Mesenchymal stem cell (in vitro differentiated cells and primary cell): ENCODE measurements around the gene E2F3.

Experiments
- DNase-seq: peaks from one replicate; pipeline ENCODE4 v3.0.0-alpha.2; 2013
- H2AFZ ChIP-seq: one replicate; pipeline ENCODE4 v1.6.1; 2013; ENCODE audit warnings: low read depth, mild to moderate bottlenecking, control low read depth, inconsistent platforms, low read length, moderate library complexity
- H2AK5ac ChIP-seq: 2 replicates; pipeline ENCODE4 v1.6.1; 2013; ENCODE audit warnings: low read length, moderate library complexity, mild to moderate bottlenecking, inconsistent platforms; ENCODE audit not compliant: severe bottlenecking
- H2BK120ac ChIP-seq: one replicate; pipeline ENCODE4 v1.6.1; 2013; ENCODE audit warnings: low read depth, mild to moderate bottlenecking, inconsistent platforms, low read length, moderate library complexity
- H2BK12ac ChIP-seq, 2 experiments: one replicate each; pipeline ENCODE4 v1.6.1; 2013; ENCODE audit warnings: inconsistent platforms in 2 of 2, low read length in 2 of 2, mild to moderate bottlenecking in 2 of 2, moderate library complexity in 2 of 2, control low read depth in 1 of 2
- H2BK15ac ChIP-seq: one replicate; pipeline ENCODE4 v1.6.1; 2013; ENCODE audit warnings: mild to moderate bottlenecking, low read depth, inconsistent platforms; ENCODE audit not compliant: poor library complexity, severe bottlenecking
- H2BK5ac ChIP-seq: 2 replicates; pipeline ENCODE4 v1.6.1; 2013; ENCODE audit warnings: low read depth, mild to moderate bottlenecking, low read length, control low read depth, inconsistent platforms; ENCODE audit not compliant: poor library complexity, severe bottlenecking
- H3K14ac ChIP-seq, 2 experiments: one replicate each; pipeline ENCODE4 v1.6.1; 2013; ENCODE audit warnings: inconsistent platforms in 2 of 2, low read length in 2 of 2, control low read depth in 1 of 2, mild to moderate bottlenecking in 1 of 2, moderate library complexity in 1 of 2
- H3K18ac ChIP-seq, 2 experiments: one replicate each; pipeline ENCODE4 v1.6.1; 2013; ENCODE audit warnings: inconsistent platforms in 2 of 2, low read length in 2 of 2, control low read depth in 1 of 2, low read depth in 1 of 2, mild to moderate bottlenecking in 1 of 2
- H3K23ac ChIP-seq, 2 experiments: one replicate each; pipeline ENCODE4 v1.6.1; 2013; ENCODE audit warnings: inconsistent platforms in 2 of 2, low read length in 2 of 2, mild to moderate bottlenecking in 2 of 2, moderate library complexity in 2 of 2, control low read depth in 1 of 2
- H3K27ac ChIP-seq: 2 replicates; pipeline ENCODE4 v1.5.1; 2013; ENCODE audit warnings: mild to moderate bottlenecking, moderate library complexity, low read length, control low read depth, inconsistent platforms; ENCODE audit not compliant: poor library complexity, severe bottlenecking
- H3K27me3 ChIP-seq, 2 experiments: 2 replicates each; pipeline versions ENCODE4 v1.6.1 to v1.7.0; 2013; ENCODE audit warnings: low read length in 2 of 2, mild to moderate bottlenecking in 2 of 2, moderate library complexity in 2 of 2, control low read depth in 1 of 2, inconsistent platforms in 1 of 2; ENCODE audit not compliant: control insufficient read depth in 1 of 2, insufficient read depth in 1 of 2
- H3K36me3 ChIP-seq, 2 experiments: 2 replicates each; pipeline versions ENCODE4 v1.6.1 to v1.7.0; 2013; ENCODE audit warnings: low read length in 2 of 2, control low read depth in 1 of 2, inconsistent platforms in 1 of 2, low read depth in 1 of 2, mild to moderate bottlenecking in 1 of 2; ENCODE audit not compliant: insufficient read depth in 2 of 2, control insufficient read depth in 1 of 2
- H3K4ac ChIP-seq, 2 experiments: one replicate each; pipeline ENCODE4 v1.6.1; 2013; ENCODE audit warnings: inconsistent platforms in 2 of 2, low read length in 2 of 2, mild to moderate bottlenecking in 2 of 2, moderate library complexity in 2 of 2, control low read depth in 1 of 2, low read depth in 1 of 2
- H3K4me1 ChIP-seq: 2 replicates; pipeline ENCODE4 v1.6.1; 2013; ENCODE audit warnings: low read depth, low read length, control low read depth; ENCODE audit not compliant: control insufficient read depth, insufficient read depth
- H3K4me2 ChIP-seq: 2 replicates; pipeline ENCODE4 v1.6.1; 2013; ENCODE audit warnings: low read length, mild to moderate bottlenecking, inconsistent platforms; ENCODE audit not compliant: poor library complexity, severe bottlenecking
- H3K4me3 ChIP-seq, 2 experiments: 2 replicates each; pipeline versions ENCODE4 v1.5.1 to v1.7.0; 2013; ENCODE audit warnings: low read length in 2 of 2, mild to moderate bottlenecking in 2 of 2, control low read depth in 1 of 2, low read depth in 1 of 2; ENCODE audit not compliant: insufficient read depth in 1 of 2
- H3K79me1 ChIP-seq: replicated peaks from 2 replicates; pipeline ENCODE4 v1.6.1; 2013; ENCODE audit warnings: mild to moderate bottlenecking, control low read depth, low read length, inconsistent platforms; ENCODE audit not compliant: poor library complexity, severe bottlenecking
- H3K9ac ChIP-seq: 2 replicates; pipeline ENCODE4 v1.7.0; 2013; ENCODE audit warnings: mild to moderate bottlenecking, low read length, moderate library complexity
- H3K9me3 ChIP-seq: 2 replicates; pipeline ENCODE4 v1.7.0; 2013; ENCODE audit warnings: mild to moderate bottlenecking, low read length; ENCODE audit not compliant: control insufficient read depth
- H4K8ac ChIP-seq: one replicate; pipeline ENCODE4 v1.6.1; 2013; ENCODE audit warnings: inconsistent platforms, mild to moderate bottlenecking, low read length, moderate library complexity
- H4K91ac ChIP-seq: one replicate; pipeline ENCODE4 v1.6.1; 2013; ENCODE audit warnings: mild to moderate bottlenecking, low read length, inconsistent platforms
- WGBS: methylation state at CpG from one replicate; pipeline ENCODE4 v1.1.7; 2013; ENCODE audit warnings: mixed read lengths; 5-methylcytosine and 5-hydroxymethylcytosine counted together

E2F3 gene

DNA sequence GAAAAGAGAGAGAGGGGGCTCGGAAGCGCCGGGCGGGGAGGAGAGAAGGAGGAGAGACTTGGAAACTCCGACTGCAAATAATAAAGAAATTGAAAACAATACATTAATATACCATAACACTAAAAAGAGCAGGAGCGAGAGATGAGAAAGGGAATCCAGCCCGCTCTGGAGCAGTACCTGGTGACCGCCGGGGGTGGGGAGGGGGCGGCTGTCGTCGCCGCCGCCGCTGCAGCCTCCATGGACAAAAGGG, 338 bp downstream of the E2F3 start:
- H4K91ac ChIP-seq, result peak overlapping the region; percentile 92
- H2BK15ac ChIP-seq, result peak overlapping the region; percentile 93
- peaks cover 3% of the 10 kb centered on the region for H3K4me1 ChIP-seq
- H3K27me3 ChIP-seq, result peaks cover 0 to 4% of the 10 kb centered on the region in 2 experiments
- H2BK12ac ChIP-seq, result no peak overlapping the region
- H3K9ac ChIP-seq, result peak overlapping the region; percentile 81
- peak overlapping the region; percentile 89 for H4K8ac ChIP-seq
- peaks cover 3 to 4% of the 10 kb centered on the region in 2 experiments for H3K36me3 ChIP-seq
- H3K14ac ChIP-seq, result peak overlapping the region in 1 of 2 experiments; percentile 91
- peak overlapping the region; percentile 77 to 83 for H3K4me3 ChIP-seq
- H3K23ac ChIP-seq, result peak overlapping the region in 1 of 2 experiments; percentile 60
- H3K18ac ChIP-seq, result peak overlapping the region; percentile 97 to 99
- 0% methylated on average over 4 of the region's 15 CpGs for WGBS
- peak overlapping the region; percentile 97 for H2BK120ac ChIP-seq
- peak overlapping the region; percentile 95 for H2BK5ac ChIP-seq
- peaks cover 1% of the 10 kb centered on the region for H3K79me1 ChIP-seq
- no peak for DNase-seq
- H3K4me2 ChIP-seq, result peak overlapping the region; percentile 97
- H3K4ac ChIP-seq, result peak overlapping the region; percentile 87 to 95
- no peaks in the 10 kb centered on the region for H3K9me3 ChIP-seq
- H2AK5ac ChIP-seq, result no peak overlapping the region
- H3K27ac ChIP-seq, result peak overlapping the region; percentile 73
- H2AFZ ChIP-seq, result peak overlapping the region; percentile 62

DNA sequence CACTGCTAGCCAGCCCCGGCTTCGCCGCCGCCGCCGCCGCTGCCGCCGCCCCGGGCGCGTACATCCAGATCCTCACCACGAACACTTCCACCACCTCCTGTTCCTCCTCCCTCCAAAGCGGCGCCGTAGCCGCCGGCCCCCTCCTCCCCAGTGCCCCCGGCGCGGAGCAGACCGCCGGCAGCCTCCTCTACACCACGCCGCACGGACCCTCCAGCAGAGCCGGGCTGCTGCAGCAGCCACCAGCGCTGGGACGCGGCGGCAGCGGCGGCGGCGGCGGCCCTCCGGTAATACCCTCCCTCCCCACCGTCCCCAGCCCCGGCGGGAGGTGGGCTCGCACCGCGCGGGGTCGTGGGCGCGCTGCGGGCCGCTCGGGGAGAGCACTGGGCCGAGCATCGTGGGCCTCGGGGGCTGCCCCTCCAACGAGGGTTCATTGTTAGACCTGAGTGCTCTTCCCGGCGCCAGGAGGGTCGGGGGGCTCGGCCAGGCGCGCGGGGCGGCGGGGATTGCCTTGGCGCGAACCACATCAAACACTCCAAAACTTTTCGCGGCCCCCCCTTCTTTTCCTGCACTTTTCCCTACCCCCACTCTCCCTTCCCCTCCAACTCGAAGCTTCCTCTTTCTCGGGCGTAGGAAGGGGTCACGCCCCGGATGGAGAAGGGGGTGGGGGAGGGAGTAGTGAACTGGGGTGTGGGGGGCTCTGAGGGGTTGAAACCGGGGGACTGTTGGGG, 827 bp downstream of the E2F3 start:
- 1% methylated on average over 41 of the region's 73 CpGs for WGBS
- H2BK120ac ChIP-seq, result peak overlapping the region; percentile 100

DNA sequence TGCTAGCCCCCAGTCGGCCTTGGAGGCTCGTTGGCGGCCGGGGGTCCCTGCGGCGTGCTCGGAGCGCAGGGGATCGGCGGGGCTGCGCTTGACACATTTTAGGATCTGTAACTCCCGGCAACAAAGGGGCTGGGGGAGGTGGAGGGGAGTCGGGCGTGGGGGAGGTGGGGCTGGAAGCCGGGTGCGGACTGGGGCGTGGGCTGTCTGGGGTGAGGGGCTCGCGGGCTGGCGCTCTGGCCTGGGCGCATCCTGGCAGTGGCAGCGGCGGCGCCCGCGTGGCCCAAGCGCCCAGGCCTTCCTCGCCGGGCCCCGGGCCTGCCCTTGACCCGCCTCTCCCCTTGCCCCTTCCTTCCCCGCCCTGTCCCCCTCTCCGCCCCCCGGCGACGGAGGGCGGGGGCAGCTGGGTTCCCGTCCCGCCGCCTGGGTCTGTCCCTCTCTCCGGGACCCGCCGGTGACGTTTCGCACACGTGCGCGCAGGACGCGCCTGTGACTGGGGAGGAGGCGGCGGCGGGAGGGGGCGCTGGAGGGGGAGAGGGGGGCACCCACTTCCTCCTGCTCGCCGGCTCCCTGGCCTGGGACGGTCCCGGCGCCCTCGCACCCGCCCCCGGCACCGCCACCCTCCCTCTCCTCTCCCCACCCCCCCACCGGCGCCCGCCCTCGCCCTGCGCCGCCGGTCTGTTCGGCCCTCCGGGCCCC, 1.5 kb downstream of the E2F3 start:
- Histone ChIP-seq H3K4ac (peak overlapping the region; percentile 80 to 95), H3K23ac (no peak overlapping the region), H3K27ac (peak overlapping the region; percentile 96), H3K27me3 (no peaks in the 10 kb centered on the region), H2BK15ac (peak overlapping the region; percentile 69), H2BK5ac (peak overlapping the region; percentile 85), H3K14ac (no peak overlapping the region), H3K18ac (peak overlapping the region; percentile 97 to 99), H3K4me2 (peak overlapping the region; percentile 97), H3K9ac (peak overlapping the region; percentile 94), H3K9me3 (no peaks in the 10 kb centered on the region), H2AK5ac (no peak overlapping the region), H2BK12ac (no peak overlapping the region), H3K4me3 (peak overlapping the region; percentile 77 to 89), H4K8ac (peak overlapping the region; percentile 91), H3K36me3 (peaks cover 3 to 8% of the 10 kb centered on the region in 2 experiments), H2BK120ac (peak overlapping the region; percentile 100), H3K4me1 (peaks cover 3% of the 10 kb centered on the region), H3K79me1 (peaks cover 1% of the 10 kb centered on the region), H2AFZ (no peak overlapping the region), H4K91ac (peak overlapping the region; percentile 98)
- DNase-seq, result peak; percentile 93
- 0% methylated on average over 7 of the region's 72 CpGs for WGBS

More for the DNA sequence above, 827 bp downstream of the E2F3 start:
- no peak overlapping the region for H2AK5ac ChIP-seq
- peak overlapping the region in 1 of 2 experiments; percentile 39 for H2BK12ac ChIP-seq
- H2BK5ac ChIP-seq, result peak overlapping the region; percentile 85
- H3K4me3 ChIP-seq, result peak overlapping the region; percentile 77 to 83
- peak overlapping the region in 1 of 2 experiments; percentile 91 for H3K14ac ChIP-seq
- DNase-seq, result peak; percentile 57
- H3K27me3 ChIP-seq, result peaks cover 0 to 4% of the 10 kb centered on the region in 2 experiments
- H3K79me1 ChIP-seq, result peaks cover 1% of the 10 kb centered on the region
- H3K4me2 ChIP-seq, result peak overlapping the region; percentile 97
- peak overlapping the region; percentile 62 for H2AFZ ChIP-seq
- peak overlapping the region; percentile 60 to 98 for H3K23ac ChIP-seq
- H3K36me3 ChIP-seq, result peaks cover 3 to 4% of the 10 kb centered on the region in 2 experiments
- peak overlapping the region; percentile 93 for H2BK15ac ChIP-seq
- peak overlapping the region; percentile 97 to 99 for H3K18ac ChIP-seq
- peak overlapping the region; percentile 98 for H4K91ac ChIP-seq
- peak overlapping the region; percentile 43 for H3K27ac ChIP-seq
- H4K8ac ChIP-seq, result peak overlapping the region; percentile 89
- peaks cover 3% of the 10 kb centered on the region for H3K4me1 ChIP-seq
- peak overlapping the region; percentile 87 to 95 for H3K4ac ChIP-seq
- H3K9me3 ChIP-seq, result no peaks in the 10 kb centered on the region
- peak overlapping the region; percentile 81 for H3K9ac ChIP-seq
